Measurements from ENCODE around the gene TEX30.

GRCh38 chr13:102776271-102776670 is 2.7 kb upstream of the TEX30 start:
- no peak for TF ChIP-seq CTCF (IDR thresholded peaks at IDR 0.05)
- no peak for TF ChIP-seq POLR2AphosphoS5 (IDR thresholded peaks at IDR 0.05; ENCODE audit: insufficient read depth in 1 of 2, low read depth in 1 of 2)
- no peak for TF ChIP-seq POLR2A (IDR thresholded peaks at IDR 0.05)

All from vagina (tissue), 2 donors.